Gastrocnemius medialis (tissue), 4 donors: ENCODE measurements around the gene MANSC4. TPM values are rescaled to one million over a fixed set of nuclear protein-coding genes. Genes with fewer than 3 reads are reported as not detected.

ENCODE experiments used
- ATAC-seq, 2 donors: fragments of 150-250 bp; one replicate each; pipeline ENCODE4 v1.9.1; 2016
- DNase-seq, 2 donors: peaks; one replicate each; pipeline ENCODE4 v3.0.0-alpha.2; 2019
- H3K27ac ChIP-seq, 4 donors: fragments of 200-600 bp; sonication (generic); 1 replicate in 1 of 4; 2 replicates in 3 of 4; pipeline ENCODE4 v1.5.1; 2016 to 2018; ENCODE audit warnings: mild to moderate bottlenecking in 2 of 4, moderate library complexity in 1 of 4
- H3K27me3 ChIP-seq, 3 donors: fragments of 200-600 bp; sonication (generic) in 2 of 3; 1 replicate in 1 of 3; 2 replicates in 2 of 3; pipeline versions ENCODE4 v1.5.1 to v1.6.0; 2016 to 2019; ENCODE audit warnings: mild to moderate bottlenecking in 1 of 3, moderate library complexity in 1 of 3
- H3K36me3 ChIP-seq, 2 donors: fragments of 200-600 bp; sonication (generic) in 1 of 2; one replicate each; pipeline ENCODE4 v1.5.1; 2017 to 2018
- H3K4me1 ChIP-seq, 2 donors: fragments of 200-600 bp; sonication (generic) in 1 of 2; one replicate each; pipeline ENCODE4 v1.5.1; 2016 to 2017; ENCODE audit warnings: mild to moderate bottlenecking in 2 of 2
- H3K4me3 ChIP-seq, 4 donors: fragments of 200-600 bp; sonication (generic) in 3 of 4; 1 replicate in 1 of 4; 2 replicates in 3 of 4; pipeline ENCODE4 v1.5.1; 2016 to 2019; ENCODE audit warnings: mild to moderate bottlenecking in 2 of 4
- H3K9me3 ChIP-seq, 3 donors: fragments of 200-600 bp; sonication (generic) in 2 of 3; 1 replicate in 1 of 3; 2 replicates in 2 of 3; pipeline ENCODE4 v1.5.1; 2016 to 2019
- CTCF ChIP-seq, 5 experiments: fragments of 450-650 bp in 3 of 5; fragments of 200-600 bp in 2 of 5; sonication (generic) in 2 of 5; IDR thresholded peaks in 4 of 5; conservative IDR thresholded peaks in 1 of 5; 1 replicate in 4 of 5; 2 replicates in 1 of 5; pipeline ENCODE4 v1.5.1; 2016 to 2019; ENCODE audit warnings: antibody characterized with exemption in 5 of 5, mild to moderate bottlenecking in 3 of 5, moderate library complexity in 3 of 5
- POLR2A ChIP-seq, 2 donors: fragments of 450-650 bp; IDR thresholded peaks; one replicate each; pipeline ENCODE4 v1.6.1; 2017; ENCODE audit warnings: antibody characterized with exemption in 2 of 2, mild to moderate bottlenecking in 2 of 2, moderate library complexity in 2 of 2
- in situ Hi-C, 4 donors: fragments of 200-750 bp; cut with MboI; loops; one replicate each; pipeline versions ENCODE4 v1.15.0 to v1.8.0; 2017; ENCODE audit warnings: low sequenced_read_pairs in 4 of 4
- intact Hi-C: fragments of 100-400 bp; cut with DNase I; formaldehyde crosslinking; loops from one replicate; pipeline ENCODE4 v1.15.1; 2023; ENCODE audit warnings: low total_unique reads
- total RNA-seq, 4 donors: library from RNA; depleted of rRNA; stranded (reverse); fragments of >200 nt; gene quantifications; one replicate each; pipeline versions ENCODE4 v1.1.0 to v1.2.3, GENCODE V29; 2016

The MANSC4 gene
- total RNA-seq, 4 donors from 2014 or later = not detected

- intact Hi-C loops (no loop called here), in situ Hi-C loops (no loop called here)
- H3K4me3 ChIP-seq = no peak overlapping the region
- no peaks in the 10 kb centered on the region for H3K36me3 ChIP-seq
- H3K9me3 ChIP-seq = no peaks in the 10 kb centered on the region
- DNase-seq = no peak
- no peak for ATAC-seq
- H3K27me3 ChIP-seq = no peaks in the 10 kb centered on the region
- no peak overlapping the region for H3K27ac ChIP-seq
- no peaks in the 10 kb centered on the region for H3K4me1 ChIP-seq
- no peak for TF ChIP-seq POLR2A (IDR thresholded peaks at IDR 0.05)
- TF ChIP-seq CTCF (IDR thresholded peaks at IDR 0.05 in 4 of 5, conservative IDR thresholded peaks at IDR 0.05 in 1 of 5) = no peak
These were observed 7.5 kb downstream of the MANSC4 start for GRCh38 chr12:27772328-27773049.

- intact Hi-C loops (no loop called here), in situ Hi-C loops (no loop called here)
- H3K4me3 ChIP-seq = no peak overlapping the region
- DNase-seq (no peak), ATAC-seq (no peak)
- H3K9me3 ChIP-seq = no peaks in the 10 kb centered on the region
- no peaks in the 10 kb centered on the region for H3K27me3 ChIP-seq
- H3K36me3 ChIP-seq = no peaks in the 10 kb centered on the region
- H3K27ac ChIP-seq = no peak overlapping the region
- no peaks in the 10 kb centered on the region for H3K4me1 ChIP-seq
- TF ChIP-seq POLR2A (IDR thresholded peaks at IDR 0.05) (no peak), CTCF (IDR thresholded peaks at IDR 0.05 in 4 of 5, conservative IDR thresholded peaks at IDR 0.05 in 1 of 5) (no peak)
These were observed 8.3 kb downstream of the MANSC4 start for GRCh38 chr12:27771481-27772327.

GRCh38 chr12:27769142-27769673 is 10.8 kb downstream of the MANSC4 start:
- Histone ChIP-seq H3K27me3 (no peaks in the 10 kb centered on the region), H3K4me3 (no peak overlapping the region), H3K27ac (no peak overlapping the region), H3K36me3 (no peaks in the 10 kb centered on the region), H3K9me3 (no peaks in the 10 kb centered on the region), H3K4me1 (no peaks in the 10 kb centered on the region)
- DNase-seq = no peak
- in situ Hi-C loops = no loop called here
- ATAC-seq = no peak
- intact Hi-C loops = no loop called here
- TF ChIP-seq CTCF (IDR thresholded peaks at IDR 0.05 in 4 of 5, conservative IDR thresholded peaks at IDR 0.05 in 1 of 5) (no peak), POLR2A (IDR thresholded peaks at IDR 0.05) (no peak)

GRCh38 chr12:27766587-27766986 is 13.4 kb downstream of the MANSC4 start:
- ATAC-seq = no peak
- no peak for TF ChIP-seq CTCF (IDR thresholded peaks at IDR 0.05 in 4 of 5, conservative IDR thresholded peaks at IDR 0.05 in 1 of 5)
- TF ChIP-seq POLR2A (IDR thresholded peaks at IDR 0.05) = no peak
- Histone ChIP-seq H3K4me3 (no peak overlapping the region), H3K27me3 (no peaks in the 10 kb centered on the region), H3K9me3 (no peaks in the 10 kb centered on the region), H3K4me1 (no peaks in the 10 kb centered on the region), H3K27ac (no peak overlapping the region), H3K36me3 (no peaks in the 10 kb centered on the region)
- DNase-seq = no peak
- in situ Hi-C loops (no loop called here), intact Hi-C loops (no loop called here)
